Measurements from ENCODE around the gene PTPRN2.

- TF ChIP-seq EZH2 (IDR thresholded peaks at IDR 0.05; ENCODE audit: borderline replicate concordance, low read depth, low read length, poor library complexity, severe bottlenecking) (no peak), CTCF (conservative IDR thresholded peaks at IDR 0.05; ENCODE audit: low read depth, low read length) (no peak)
Measured at GRCh38 chr7:157610671-157611295, 976.8 kb downstream of the PTPRN2 start.

Data from A673 (cell line).